Fibroblast of lung (primary cell): ENCODE measurements around the gene PEX10.

Source experiments
- EZH2 ChIP-seq: IDR thresholded peaks from 2 replicates; pipeline ENCODE4 v1.5.1; 2012; ENCODE audit warnings: low read length, control low read depth, mild to moderate bottlenecking; ENCODE audit errors: missing control alignments
- TF ChIP-seq, protein P1 (sequence below), 2 donors: IDR thresholded peaks in 1 of 2; conservative IDR thresholded peaks in 1 of 2; 1 replicate in 1 of 2; 2 replicates in 1 of 2; pipeline ENCODE4 v1.5.1; 2011 to 2012; ENCODE audit warnings: low read length in 2 of 2, control low read depth in 1 of 2, inconsistent platforms in 1 of 2, low read depth in 1 of 2, mild to moderate bottlenecking in 1 of 2

DNA sequence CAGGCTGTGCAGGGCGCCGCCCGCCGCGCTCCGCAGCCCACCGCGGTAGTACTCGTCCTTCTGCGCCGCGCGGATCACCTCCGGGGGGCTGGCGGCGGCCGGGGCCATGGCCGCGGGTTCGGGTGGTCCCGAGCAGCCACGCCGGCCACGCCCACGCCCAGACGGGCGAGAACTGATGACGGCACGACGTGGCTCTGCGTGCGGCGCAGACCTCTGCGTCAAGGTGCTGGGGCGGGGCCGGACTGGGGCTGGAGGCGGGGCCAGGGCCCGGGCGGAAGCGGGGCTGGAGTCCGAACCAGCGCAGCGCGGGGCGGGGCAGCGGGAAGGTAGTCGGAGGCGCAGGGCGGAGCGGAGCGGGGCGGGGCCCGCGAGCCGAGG, at the start of gene PEX10:
- TF ChIP-seq, protein P1, sequence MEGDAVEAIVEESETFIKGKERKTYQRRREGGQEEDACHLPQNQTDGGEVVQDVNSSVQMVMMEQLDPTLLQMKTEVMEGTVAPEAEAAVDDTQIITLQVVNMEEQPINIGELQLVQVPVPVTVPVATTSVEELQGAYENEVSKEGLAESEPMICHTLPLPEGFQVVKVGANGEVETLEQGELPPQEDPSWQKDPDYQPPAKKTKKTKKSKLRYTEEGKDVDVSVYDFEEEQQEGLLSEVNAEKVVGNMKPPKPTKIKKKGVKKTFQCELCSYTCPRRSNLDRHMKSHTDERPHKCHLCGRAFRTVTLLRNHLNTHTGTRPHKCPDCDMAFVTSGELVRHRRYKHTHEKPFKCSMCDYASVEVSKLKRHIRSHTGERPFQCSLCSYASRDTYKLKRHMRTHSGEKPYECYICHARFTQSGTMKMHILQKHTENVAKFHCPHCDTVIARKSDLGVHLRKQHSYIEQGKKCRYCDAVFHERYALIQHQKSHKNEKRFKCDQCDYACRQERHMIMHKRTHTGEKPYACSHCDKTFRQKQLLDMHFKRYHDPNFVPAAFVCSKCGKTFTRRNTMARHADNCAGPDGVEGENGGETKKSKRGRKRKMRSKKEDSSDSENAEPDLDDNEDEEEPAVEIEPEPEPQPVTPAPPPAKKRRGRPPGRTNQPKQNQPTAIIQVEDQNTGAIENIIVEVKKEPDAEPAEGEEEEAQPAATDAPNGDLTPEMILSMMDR (conservative IDR thresholded peaks at IDR 0.05 in 1 of 2, IDR thresholded peaks at IDR 0.05 in 1 of 2; ENCODE audit: low read depth in 1 of 2, low read length in 2 of 2): no peak
- TF ChIP-seq EZH2: no peak
